ENCODE results near the gene MYBPHL. TPM values are rescaled to one million over a fixed set of nuclear protein-coding genes. Genes with fewer than 3 reads are reported as not detected.

MYBPHL gene
- total and polyA plus RNA-seq, 2 of the 13 experiments (the other 11 are each of a cell fraction or from before 2014, with no cell fraction given) = 3.7 to 3.8 TPM

DNA sequence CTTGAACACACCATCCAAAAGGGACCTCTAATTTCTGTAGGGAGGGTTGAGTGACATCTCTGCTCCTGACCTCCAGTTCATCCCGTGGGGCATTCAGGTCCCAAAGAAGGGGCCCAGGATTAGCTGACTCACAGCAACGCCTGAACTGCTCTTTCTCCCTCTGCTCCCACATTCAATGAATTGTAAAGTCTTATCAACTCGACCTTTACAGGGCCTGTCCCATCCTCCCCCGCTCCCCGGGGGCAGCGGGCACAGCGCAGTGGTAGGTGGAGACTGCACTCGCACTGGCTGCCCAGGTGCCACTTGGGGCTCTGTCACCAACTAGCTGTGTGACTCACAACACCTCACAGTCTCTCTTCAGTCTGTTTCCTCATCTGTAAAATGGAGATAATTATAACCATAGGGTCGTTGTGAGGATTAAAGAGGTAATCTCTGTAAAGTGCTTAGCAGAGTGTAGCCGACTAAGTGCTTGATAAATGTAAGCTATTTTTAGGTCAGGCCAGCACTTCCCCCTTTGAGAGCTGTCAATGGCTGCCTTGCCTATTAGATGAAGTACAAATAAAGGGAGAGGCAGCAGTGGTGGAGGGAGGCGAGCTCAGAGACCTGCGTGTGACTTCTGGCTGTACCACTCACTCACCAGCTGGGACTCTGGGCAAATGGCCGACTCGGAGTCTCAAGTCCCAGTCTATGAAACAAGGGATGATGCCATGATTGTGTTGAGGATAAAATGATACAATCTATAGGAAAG lies 637 bp upstream of the MYBPHL start:
- no peaks in the 10 kb centered on the region for H4K20me1 ChIP-seq (ENCODE audit: insufficient read depth, low read length)
- no peak overlapping the region for H2AFZ ChIP-seq (ENCODE audit: low read length)
- FAIRE-seq = no peak
- H3K4me3 ChIP-seq (replicated peaks in 1 of 3; ENCODE audit: insufficient read depth in 1 of 3, low read depth in 2 of 3, low read length in 3 of 3) = peak overlapping the region in 2 of 3 experiments; percentile 36 to 62; a peak in 3 of 6 replicates
- H3K4me2 ChIP-seq (ENCODE audit: low read depth, low read length) = peak overlapping the region; percentile 68
- H3K9me3 ChIP-seq (ENCODE audit: low read length) = no peaks in the 10 kb centered on the region
- peaks cover 0 to 5% of the 10 kb centered on the region in 2 experiments; a peak in 1 of 5 replicates for H3K36me3 ChIP-seq (replicated peaks in 1 of 2; ENCODE audit: control insufficient read depth in 1 of 2, insufficient read depth in 2 of 2, low read length in 2 of 2)
- ChIA-PET POLR2A (interaction anchor here (0.9 to 2.9 kb wide), 7 partner anchors 8 to 91 kb away, joined by 3 to 21 read pairs (median 5); partner anchors contain the start of genes PSRC1 and SORT1), CTCF (ENCODE audit: low intra/inter-chr PET ratio, low total read pairs) (no interaction called here)
- DNase-seq (ENCODE audit: low spot score) = peak; percentile 34
- H3K27me3 ChIP-seq (ENCODE audit: control insufficient read depth in 1 of 2, insufficient read depth in 2 of 2, low read length in 2 of 2) = no peaks in the 10 kb centered on the region
- peak overlapping the region; percentile 49; the same call in 1 of the 2 replicates for H3K9ac ChIP-seq (ENCODE audit: insufficient read depth, low read depth, low read length)
- BruUV-seq (replicated peaks) = no TSS peak
- no peaks in the 10 kb centered on the region for H3K79me2 ChIP-seq (ENCODE audit: insufficient read depth, low read length)
- in situ Hi-C loops (cut with HindIII; ENCODE audit: extremely low pct_ligation_motif_present, low pct_unique_long_range_greater_than_20kb) (no loop called here), intact Hi-C loops (cut with micrococcal nuclease; ENCODE audit: unreplicated experiment) (no loop called here)
- WGBS (ENCODE audit: low lambda C conversion rate) = 52% methylated on average over 14 of the region's 14 CpGs
- peaks cover 87% of the 10 kb centered on the region for H3K4me1 ChIP-seq (ENCODE audit: insufficient read depth, low read length)
- ATAC-seq = peak; percentile 28
- peak overlapping the region; percentile 24 for H3K27ac ChIP-seq (ENCODE audit: extremely low read length, insufficient read depth, low read length)
- TF ChIP-seq TGIF2 (CRISPR knock-in tag; IDR thresholded peaks at IDR 0.05) = no peak
- no peak for TF ChIP-seq ZNF430 (CRISPR knock-in tag; IDR thresholded peaks at IDR 0.05)
- no peak for TF ChIP-seq ZNF772 (CRISPR knock-in tag; IDR thresholded peaks at IDR 0.05)
- TF ChIP-seq, protein P1, sequence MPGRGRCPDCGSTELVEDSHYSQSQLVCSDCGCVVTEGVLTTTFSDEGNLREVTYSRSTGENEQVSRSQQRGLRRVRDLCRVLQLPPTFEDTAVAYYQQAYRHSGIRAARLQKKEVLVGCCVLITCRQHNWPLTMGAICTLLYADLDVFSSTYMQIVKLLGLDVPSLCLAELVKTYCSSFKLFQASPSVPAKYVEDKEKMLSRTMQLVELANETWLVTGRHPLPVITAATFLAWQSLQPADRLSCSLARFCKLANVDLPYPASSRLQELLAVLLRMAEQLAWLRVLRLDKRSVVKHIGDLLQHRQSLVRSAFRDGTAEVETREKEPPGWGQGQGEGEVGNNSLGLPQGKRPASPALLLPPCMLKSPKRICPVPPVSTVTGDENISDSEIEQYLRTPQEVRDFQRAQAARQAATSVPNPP (CRISPR knock-in tag; IDR thresholded peaks at IDR 0.05) = no peak
- no peak for TF ChIP-seq ZNF318 (CRISPR knock-in tag; IDR thresholded peaks at IDR 0.05)
- TF ChIP-seq, protein P2, sequence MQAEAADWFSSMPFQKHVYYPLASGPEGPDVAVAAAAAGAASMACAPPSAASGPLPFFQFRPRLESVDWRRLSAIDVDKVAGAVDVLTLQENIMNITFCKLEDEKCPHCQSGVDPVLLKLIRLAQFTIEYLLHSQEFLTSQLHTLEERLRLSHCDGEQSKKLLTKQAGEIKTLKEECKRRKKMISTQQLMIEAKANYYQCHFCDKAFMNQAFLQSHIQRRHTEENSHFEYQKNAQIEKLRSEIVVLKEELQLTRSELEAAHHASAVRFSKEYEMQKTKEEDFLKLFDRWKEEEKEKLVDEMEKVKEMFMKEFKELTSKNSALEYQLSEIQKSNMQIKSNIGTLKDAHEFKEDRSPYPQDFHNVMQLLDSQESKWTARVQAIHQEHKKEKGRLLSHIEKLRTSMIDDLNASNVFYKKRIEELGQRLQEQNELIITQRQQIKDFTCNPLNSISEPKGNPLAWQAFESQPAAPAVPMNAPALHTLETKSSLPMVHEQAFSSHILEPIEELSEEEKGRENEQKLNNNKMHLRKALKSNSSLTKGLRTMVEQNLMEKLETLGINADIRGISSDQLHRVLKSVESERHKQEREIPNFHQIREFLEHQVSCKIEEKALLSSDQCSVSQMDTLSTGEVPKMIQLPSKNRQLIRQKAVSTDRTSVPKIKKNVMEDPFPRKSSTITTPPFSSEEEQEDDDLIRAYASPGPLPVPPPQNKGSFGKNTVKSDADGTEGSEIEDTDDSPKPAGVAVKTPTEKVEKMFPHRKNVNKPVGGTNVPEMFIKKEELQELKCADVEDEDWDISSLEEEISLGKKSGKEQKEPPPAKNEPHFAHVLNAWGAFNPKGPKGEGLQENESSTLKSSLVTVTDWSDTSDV (CRISPR knock-in tag; IDR thresholded peaks at IDR 0.05) = no peak
- TF ChIP-seq MIER3 (CRISPR knock-in tag; IDR thresholded peaks at IDR 0.05; ENCODE audit: borderline replicate concordance) = no peak
- TF ChIP-seq ZFX (CRISPR knock-in tag; IDR thresholded peaks at IDR 0.05; ENCODE audit: low read depth) = peak; percentile 30; the same call in 1 of the 2 replicates
